ENCODE results near the gene CPSF4L.

The CPSF4L gene

GRCh38 chr17:73199751-73200317 lies 61.8 kb downstream of the CPSF4L start:
- no peak for DNase-seq

DNA sequence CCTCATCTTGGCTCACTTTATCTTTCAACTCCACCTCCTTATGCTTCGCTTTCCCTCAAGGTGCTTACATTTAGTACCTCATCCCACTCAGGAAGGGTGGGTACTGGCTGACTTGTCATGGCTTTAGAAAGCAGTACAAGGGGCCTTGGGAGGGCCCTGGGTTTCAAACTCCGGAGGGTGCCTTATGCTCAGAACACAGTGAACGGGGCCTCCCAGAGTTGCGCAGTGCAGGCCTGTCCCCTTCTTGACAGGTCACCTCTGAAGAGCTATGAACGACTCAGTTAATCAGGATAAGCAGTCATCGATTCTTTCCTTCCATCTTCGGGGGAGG lies 62.8 kb downstream of the CPSF4L start:
- DNase-seq, result no peak
